Amygdala (tissue), 56 donors: ENCODE results near the gene RPL11.
A peak's percentile ranks its signal among the peaks of the same experiment; 100 is the strongest.
"Not testable (repeated sequence)": the region's sequence is repeated elsewhere in the genome, so short reads cannot be mapped to it uniquely, and the experiment has no call there.

Source experiments
- DNase-seq, 56 donors: peaks; one replicate each; lab custom pipeline; 2025; lab: John Stamatoyannopoulos, UW

The RPL11 gene

GRCh38 chr1:23691499-23692307 is at the start of gene RPL11:
Gene RPL11, plus strand, starts transcription at chr1:23691806. Its CDS starts 18 bp downstream, at chr1:23691824.
- DNase-seq, result peak; percentile 37 to 97 (median 89)

GRCh38 chr1:23643736-23644554 is 47.7 kb upstream of the RPL11 start:
- no peak for DNase-seq

GRCh38 chr1:23644555-23644866 is 47.1 kb upstream of the RPL11 start:
- DNase-seq, result no peak

- DNase-seq, result no peak
These were observed 46.3 kb upstream of the RPL11 start for GRCh38 chr1:23645338-23645737.

GRCh38 chr1:23646091-23646490 is 45.5 kb upstream of the RPL11 start:
- DNase-seq, result no peak

- no peak for DNase-seq
These were observed 45.1 kb upstream of the RPL11 start for GRCh38 chr1:23646541-23646940.

- DNase-seq, result no peak
These were observed 43.0 kb upstream of the RPL11 start for GRCh38 chr1:23648576-23648975.

GRCh38 chr1:23649157-23649556 is 42.4 kb upstream of the RPL11 start:
- not testable (repeated sequence) for DNase-seq

- no peak for DNase-seq
These were observed 41.1 kb upstream of the RPL11 start for GRCh38 chr1:23650344-23650990.

GRCh38 chr1:23651069-23651808 is 40.4 kb upstream of the RPL11 start:
- no peak for DNase-seq

GRCh38 chr1:23657659-23658275 is 33.8 kb upstream of the RPL11 start:
- DNase-seq, result peak in 3 of 56 donors; percentile 0 to 5 (median 5)

GRCh38 chr1:23660671-23661070 is 30.9 kb upstream of the RPL11 start:
- no peak for DNase-seq

GRCh38 chr1:23661887-23662286 is 29.7 kb upstream of the RPL11 start:
- DNase-seq, result no peak

- DNase-seq, result no peak
These were observed 26.5 kb upstream of the RPL11 start for GRCh38 chr1:23664837-23665795.

GRCh38 chr1:23667411-23667810 is 24.2 kb upstream of the RPL11 start:
- no peak for DNase-seq

- no peak for DNase-seq
These were observed 20.9 kb upstream of the RPL11 start for GRCh38 chr1:23670709-23671108.

GRCh38 chr1:23673086-23673813 is 18.4 kb upstream of the RPL11 start:
- no peak for DNase-seq

GRCh38 chr1:23679815-23680214 is 11.8 kb upstream of the RPL11 start:
- no peak for DNase-seq
